ENCODE data around the gene SPATS2. TPM values are rescaled to one million over a fixed set of nuclear protein-coding genes. Genes with fewer than 3 reads are reported as not detected.
A peak's percentile ranks its signal among the peaks of the same experiment; 100 is the strongest.

SPATS2 gene
- total RNA-seq, 4 donors from 2014 or later = 14.0 to 26.5 (median 19.6) TPM

DNA sequence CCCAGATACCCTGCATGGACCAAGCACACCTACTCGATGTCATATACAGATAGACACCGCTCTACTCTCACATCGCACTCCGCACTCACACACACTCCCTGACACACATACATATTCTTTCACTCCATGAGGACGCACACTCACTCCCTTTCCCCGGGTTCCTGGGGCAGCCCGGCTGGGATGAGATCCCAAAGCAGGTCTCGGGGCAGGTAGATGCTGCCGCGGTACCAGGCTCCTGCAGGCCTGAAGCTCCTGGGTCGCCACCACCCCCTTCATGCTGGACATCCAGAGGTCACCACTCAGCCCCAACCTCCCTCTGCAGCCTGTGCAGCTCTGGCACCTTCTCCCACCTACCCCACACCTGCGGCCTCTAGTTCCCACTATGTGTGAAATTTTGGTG, 32.6 kb upstream of the SPATS2 start:
- DNase-seq (ENCODE audit: low spot score in 2 of 2) = no peak
- whole genome bisulfite sequencing, 2 donors = 68 to 76% methylated on average over 12 of the region's 12 CpGs
- intact Hi-C loops (cut with DNase I; ENCODE audit: low total_unique reads) = no loop called here
- no peak for TF ChIP-seq POLR2A (IDR thresholded peaks at IDR 0.05)
- no peak overlapping the region for H3K4me3 ChIP-seq (ENCODE audit: low read depth, poor library complexity, severe bottlenecking)

DNA sequence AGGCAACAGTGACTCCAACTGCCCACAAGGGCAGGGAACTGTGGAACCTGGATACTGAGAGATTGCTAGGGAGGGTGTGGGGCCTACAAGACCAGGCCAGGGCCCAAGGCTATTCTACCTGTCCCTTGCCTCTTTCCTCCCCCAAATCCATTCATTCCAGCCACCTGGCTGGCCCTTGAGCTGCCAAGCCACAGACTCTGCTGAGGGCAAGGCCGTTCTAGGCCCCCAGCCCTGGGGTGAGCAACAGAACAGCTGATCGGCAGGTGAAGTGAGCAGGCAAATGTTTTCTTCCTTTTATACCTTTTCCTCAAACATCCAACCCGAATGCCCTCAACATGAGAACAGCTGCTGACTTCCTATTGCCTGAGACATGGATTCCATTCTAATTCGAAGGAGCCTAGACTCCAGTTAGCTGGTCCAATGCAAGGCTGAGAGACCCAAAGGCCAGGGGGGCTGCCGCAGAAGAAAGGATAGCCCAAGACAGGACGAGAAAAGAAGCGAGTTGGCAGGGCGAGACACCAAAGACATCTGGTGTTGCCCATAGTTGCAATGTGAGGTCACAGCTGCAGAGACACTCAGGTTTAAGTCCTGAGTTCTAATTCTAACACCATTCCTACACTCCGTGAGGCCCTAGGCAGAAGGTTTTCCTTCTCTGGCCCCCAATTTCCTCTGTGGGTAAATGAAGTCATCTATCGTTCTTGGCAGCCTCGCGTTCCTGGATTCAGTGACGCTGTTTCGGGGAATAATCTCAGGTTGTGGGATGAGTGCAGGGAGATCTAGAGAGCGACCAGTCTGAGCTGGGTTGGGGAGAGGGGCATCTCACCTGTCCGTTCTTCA, 31.9 kb upstream of the SPATS2 start:
- 68 to 75% methylated on average over 16 of the region's 16 CpGs for WGBS, 2 donors
- H3K4me3 ChIP-seq (ENCODE audit: low read depth, poor library complexity, severe bottlenecking) = no peak overlapping the region
- TF ChIP-seq CTCF (IDR thresholded peaks at IDR 0.05) (no peak), POLR2A (IDR thresholded peaks at IDR 0.05) (no peak)
- DNase-seq (ENCODE audit: low spot score in 2 of 2) = no peak
- intact Hi-C loops (cut with DNase I; ENCODE audit: low total_unique reads) = no loop called here

GRCh38 chr12:49335955-49336644, 31.2 kb upstream of the SPATS2 start:
- intact Hi-C loops (cut with DNase I; ENCODE audit: low total_unique reads) = no loop called here
- TF ChIP-seq POLR2A (IDR thresholded peaks at IDR 0.05) = no peak
- TF ChIP-seq CTCF (IDR thresholded peaks at IDR 0.05) = no peak
- no peak for DNase-seq (ENCODE audit: low spot score in 2 of 2)
- H3K4me3 ChIP-seq (ENCODE audit: low read depth, poor library complexity, severe bottlenecking) = no peak overlapping the region
- WGBS, 2 donors = 44 to 70% methylated on average over 13 to 50 of the region's 72 CpGs

DNA sequence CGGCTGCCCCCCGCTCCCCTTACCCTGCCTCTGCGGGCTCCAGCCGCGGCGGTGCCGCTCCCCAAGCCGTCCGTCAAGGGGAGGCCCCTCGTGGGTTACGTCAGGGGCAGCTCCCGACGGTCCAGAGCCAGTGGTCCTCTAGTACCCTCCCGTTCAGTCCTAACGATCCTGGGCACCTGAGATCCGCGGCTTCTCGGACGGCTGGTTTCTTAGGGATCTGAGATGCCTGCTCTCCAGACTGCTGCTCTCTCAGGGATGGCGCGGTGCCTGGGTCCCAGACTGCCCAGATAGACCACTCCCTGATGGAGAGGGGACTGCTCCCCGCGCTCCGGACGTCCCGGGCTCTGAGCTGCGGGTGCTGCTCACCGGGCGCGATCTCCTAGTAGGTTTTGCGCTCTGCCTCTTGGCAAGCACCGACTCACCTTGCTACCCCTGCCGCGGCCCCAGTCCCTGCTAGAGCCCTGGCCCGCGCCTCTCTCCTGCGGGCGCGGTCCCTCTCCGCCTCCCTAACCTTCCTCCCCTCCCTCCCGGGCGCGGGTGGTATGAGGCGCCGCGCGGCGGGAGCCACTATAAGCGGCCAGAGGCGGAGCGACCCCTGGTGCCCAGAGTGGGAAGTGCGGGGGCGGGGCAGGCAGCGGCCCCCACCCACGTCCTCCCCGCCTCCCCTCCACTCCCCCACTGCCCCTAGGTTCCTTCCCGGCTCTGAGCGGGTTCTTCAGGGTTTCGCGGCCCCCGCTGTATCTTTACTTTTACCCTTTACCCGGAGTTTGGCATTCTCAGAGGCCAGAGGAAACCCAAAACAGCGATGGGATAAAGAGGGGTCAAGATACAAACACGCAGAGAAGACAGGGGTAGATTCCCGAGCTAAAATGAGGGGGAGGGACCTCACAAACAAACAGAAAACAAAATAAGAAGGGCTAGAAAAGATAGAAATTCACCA, 30.3 kb upstream of the SPATS2 start, which contains the start of gene C1QL4:
Gene C1QL4, minus strand, starts transcription at position 544 of the 940 bp plus-strand sequence. CDS start 711 bp downstream, outside the sequence.
- intact Hi-C loops (cut with DNase I; ENCODE audit: low total_unique reads) = no loop called here
- TF ChIP-seq POLR2A (IDR thresholded peaks at IDR 0.05) (no peak), CTCF (IDR thresholded peaks at IDR 0.05) (no peak)
- H3K4me3 ChIP-seq (ENCODE audit: low read depth, poor library complexity, severe bottlenecking) = no peak within 1 kb of the TSS
- peak; percentile 62 to 95 for DNase-seq (ENCODE audit: low spot score in 2 of 2)
- WGBS, 2 donors = 1 to 4% methylated on average over 21 to 42 of the region's 65 CpGs

- intact Hi-C loops (cut with DNase I; ENCODE audit: low total_unique reads) = no loop called here
- H3K4me3 ChIP-seq (ENCODE audit: low read depth, poor library complexity, severe bottlenecking) = no peak overlapping the region
- peak in 1 of 2 donors; percentile 79 for DNase-seq (ENCODE audit: low spot score in 2 of 2)
- 83 to 88% methylated on average over 6 of the region's 6 CpGs for WGBS, 2 donors
- TF ChIP-seq CTCF (IDR thresholded peaks at IDR 0.05) (no peak), POLR2A (IDR thresholded peaks at IDR 0.05) (no peak)
Observed at GRCh38 chr12:49338830-49339463, 28.3 kb upstream of the SPATS2 start.

Data from lower leg skin (tissue), 4 donors.